ENCODE data around the gene OR2V1. TPM values are rescaled to one million over a fixed set of nuclear protein-coding genes. Genes with fewer than 3 reads are reported as not detected.

The OR2V1 gene
- total and polyA plus RNA-seq, 2 of the 13 experiments (the other 11 are each of a cell fraction or from before 2014, with no cell fraction given), result not detected

GRCh38 chr5:181160152-181160754, 29.3 kb upstream of the OR2V1 start:
- FAIRE-seq, result no peak
- no peak for TF ChIP-seq ZNF780A (CRISPR knock-in tag; IDR thresholded peaks at IDR 0.05)
- TF ChIP-seq KMT2B (CRISPR knock-in tag; IDR thresholded peaks at IDR 0.05), result no peak
- no peak for TF ChIP-seq ZNF790 (CRISPR knock-in tag; IDR thresholded peaks at IDR 0.05; ENCODE audit: borderline replicate concordance)
- no peak for TF ChIP-seq ZNF773 (CRISPR knock-in tag; IDR thresholded peaks at IDR 0.05; ENCODE audit: borderline replicate concordance)
- TF ChIP-seq ZNF687 (CRISPR knock-in tag; IDR thresholded peaks at IDR 0.05), result 0 out of 2 replicates have a peak, but pooled peaks have one; percentile 35
- TF ChIP-seq SIX1 (CRISPR knock-in tag; IDR thresholded peaks at IDR 0.05; ENCODE audit: borderline replicate concordance), result no peak
- TF ChIP-seq SIN3B (IDR thresholded peaks at IDR 0.05; ENCODE audit: low read length), result no peak
- no peak for TF ChIP-seq ARID3A (IDR thresholded peaks at IDR 0.05; ENCODE audit: low read depth, low read length)
- TF ChIP-seq TP53 (CRISPR knock-in tag; conservative IDR thresholded peaks at IDR 0.05), result no peak
- TF ChIP-seq MYC (CRISPR knock-in tag; IDR thresholded peaks at IDR 0.05; ENCODE audit: borderline replicate concordance), result no peak
- TF ChIP-seq FOXA1 (IDR thresholded peaks at IDR 0.05), result no peak
- no peak for TF ChIP-seq FOXA1 (CRISPR knock-in tag; IDR thresholded peaks at IDR 0.05)
- 0 out of 2 replicates have a peak, but pooled peaks have one; percentile 28 for TF ChIP-seq ZNF891 (CRISPR knock-in tag; IDR thresholded peaks at IDR 0.05)
- no peak for TF ChIP-seq HDAC6 (IDR thresholded peaks at IDR 0.05; ENCODE audit: low read depth, low read length)
- TF ChIP-seq ELF1 (CRISPR knock-in tag; IDR thresholded peaks at IDR 0.05), result no peak
- TF ChIP-seq ZNF672 (CRISPR knock-in tag; IDR thresholded peaks at IDR 0.05), result no peak
- no peak for TF ChIP-seq CREBL2 (CRISPR knock-in tag; IDR thresholded peaks at IDR 0.05; ENCODE audit: borderline replicate concordance)
- no peak for TF ChIP-seq E2F5 (CRISPR knock-in tag; conservative IDR thresholded peaks at IDR 0.05)

More at GRCh38 chr5:181160152-181160754, 29.3 kb upstream of the OR2V1 start:
- no TSS peak for BruUV-seq (replicated peaks)
- Histone ChIP-seq H3K27me3 (ENCODE audit: control insufficient read depth in 1 of 2, insufficient read depth in 2 of 2, low read length in 2 of 2) (peaks cover 0 to 8% of the 10 kb centered on the region in 2 experiments; a peak in 2 of 5 replicates), H3K27ac (ENCODE audit: extremely low read length, insufficient read depth, low read length) (peak overlapping the region; percentile 31), H2AFZ (ENCODE audit: low read length) (no peak overlapping the region), H3K4me2 (ENCODE audit: low read depth, low read length) (peak overlapping the region; percentile 70), H3K4me1 (ENCODE audit: insufficient read depth, low read length) (peaks cover 32% of the 10 kb centered on the region), H3K9ac (ENCODE audit: insufficient read depth, low read depth, low read length) (peak overlapping the region; percentile 49; the same call in 1 of the 2 replicates), H3K36me3 (replicated peaks in 1 of 2; ENCODE audit: control insufficient read depth in 1 of 2, insufficient read depth in 2 of 2, low read length in 2 of 2) (no peaks in the 10 kb centered on the region), H3K9me3 (ENCODE audit: low read length) (no peaks in the 10 kb centered on the region), H3K4me3 (replicated peaks in 1 of 3; ENCODE audit: insufficient read depth in 1 of 3, low read depth in 2 of 3, low read length in 3 of 3) (peak overlapping the region in 2 of 3 experiments; percentile 28 to 62; a peak in 3 of 6 replicates), H4K20me1 (ENCODE audit: insufficient read depth, low read length) (no peaks in the 10 kb centered on the region), H3K79me2 (ENCODE audit: insufficient read depth, low read length) (no peaks in the 10 kb centered on the region)
- CTCF ChIA-PET (ENCODE audit: low intra/inter-chr PET ratio, low total read pairs), result interaction anchor here (1.2 to 2.4 kb wide), 2 partner anchors 23 to 291 kb away, joined by 4 to 11 read pairs; no protein-coding TSS in a partner anchor
- DNase-seq (ENCODE audit: low spot score), result no peak
- in situ Hi-C loops (cut with HindIII; ENCODE audit: extremely low pct_ligation_motif_present, low pct_unique_long_range_greater_than_20kb) (no loop called here), intact Hi-C loops (cut with micrococcal nuclease; ENCODE audit: unreplicated experiment) (no loop called here)
- POLR2A ChIA-PET, result no interaction called here
- peak; percentile 58 for ATAC-seq
- 72% methylated on average over 10 of the region's 21 CpGs for WGBS (ENCODE audit: low lambda C conversion rate)
